GM12892 (cell line): Measurements from ENCODE around the gene SWAP70.

ENCODE experiments used
- DNase-seq: peaks from one replicate; pipeline ENCODE4 v3.0.0; 2011; ENCODE audit not compliant: insufficient read length
- FAIRE-seq: peaks from 2 replicates; lab custom pipeline; 2011; peaks lifted over from hg19 to GRCh38; lab: Jason Lieb, UNC
- POLR2A ChIP-seq: IDR thresholded peaks from 2 replicates; pipeline ENCODE4 v1.6.1; 2011; ENCODE audit warnings: low read depth, low read length, control low read depth
- POLR2AphosphoS5 ChIP-seq: IDR thresholded peaks from 2 replicates; pipeline ENCODE4 v1.6.1; 2011; ENCODE audit warnings: low read depth, low read length, control low read depth
- TAF1 ChIP-seq: IDR thresholded peaks from 2 replicates; pipeline ENCODE4 v1.6.1; 2011; ENCODE audit warnings: low read depth, mild to moderate bottlenecking, control low read depth, low read length, borderline replicate concordance

The SWAP70 gene

GRCh38 chr11:9716275-9717039, 52.6 kb downstream of the SWAP70 start:
- peak; percentile 19 for DNase-seq
- FAIRE-seq, result peak; percentile 100
- TF ChIP-seq TAF1, result no peak
- peak; percentile 64 for TF ChIP-seq POLR2AphosphoS5

- FAIRE-seq (no peak), DNase-seq (no peak)
- TF ChIP-seq POLR2AphosphoS5 (no peak), POLR2A (no peak), TAF1 (no peak)
Measured at GRCh38 chr11:9717040-9717357, 53.1 kb downstream of the SWAP70 start.

DNA sequence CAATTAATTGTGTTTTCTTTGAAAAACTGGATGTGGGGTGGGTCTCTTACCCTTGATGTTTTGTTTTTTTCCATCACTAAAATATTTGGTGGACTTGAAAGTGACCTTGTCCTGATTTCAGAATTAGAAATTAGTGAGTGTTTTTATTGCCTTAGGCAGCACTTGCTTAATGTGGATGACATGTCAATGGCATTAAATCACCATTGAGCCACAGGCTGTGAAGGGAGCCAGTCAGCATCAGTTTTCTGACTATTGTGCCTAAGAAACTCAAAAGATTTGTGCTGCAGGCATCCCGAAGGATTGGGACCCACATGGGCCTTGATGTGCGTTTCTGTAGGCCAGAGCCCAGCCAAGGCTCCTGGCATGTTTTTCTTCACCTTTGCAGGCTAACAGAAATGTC, 53.8 kb downstream of the SWAP70 start:
- TF ChIP-seq POLR2AphosphoS5, result no peak
- no peak for TF ChIP-seq TAF1
- no peak for TF ChIP-seq POLR2A
- DNase-seq, result no peak
- no peak for FAIRE-seq

GRCh38 chr11:9718147-9718546, 54.3 kb downstream of the SWAP70 start:
- DNase-seq (no peak), FAIRE-seq (peak; percentile 38)
- no peak for TF ChIP-seq POLR2AphosphoS5
- no peak for TF ChIP-seq POLR2A
- TF ChIP-seq TAF1, result no peak

- DNase-seq (no peak), FAIRE-seq (no peak)
- TF ChIP-seq TAF1 (no peak), POLR2AphosphoS5 (no peak), POLR2A (no peak)
Measured at GRCh38 chr11:9719566-9720289, 55.9 kb downstream of the SWAP70 start.

DNA sequence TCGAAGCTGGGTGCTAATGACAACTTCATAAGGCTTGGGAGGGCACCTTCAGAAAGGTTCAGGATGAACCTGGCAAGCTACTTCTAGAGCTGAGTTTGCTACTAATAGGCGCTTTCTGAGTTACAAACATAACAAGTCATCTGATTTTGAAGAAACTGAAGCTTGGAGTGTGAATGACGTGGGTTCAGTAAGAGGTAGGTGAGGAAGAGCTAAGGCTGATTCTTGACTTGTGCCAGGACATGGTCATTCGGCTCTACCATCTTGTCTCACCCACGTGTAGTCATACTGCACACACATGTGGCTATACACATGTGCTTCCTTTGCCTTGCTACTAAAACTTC, 56.4 kb downstream of the SWAP70 start:
- peak; percentile 81 for FAIRE-seq
- DNase-seq, result no peak
- TF ChIP-seq POLR2AphosphoS5 (0 out of 2 replicates have a peak, but pooled peaks have one; percentile 33), POLR2A (no peak)

DNA sequence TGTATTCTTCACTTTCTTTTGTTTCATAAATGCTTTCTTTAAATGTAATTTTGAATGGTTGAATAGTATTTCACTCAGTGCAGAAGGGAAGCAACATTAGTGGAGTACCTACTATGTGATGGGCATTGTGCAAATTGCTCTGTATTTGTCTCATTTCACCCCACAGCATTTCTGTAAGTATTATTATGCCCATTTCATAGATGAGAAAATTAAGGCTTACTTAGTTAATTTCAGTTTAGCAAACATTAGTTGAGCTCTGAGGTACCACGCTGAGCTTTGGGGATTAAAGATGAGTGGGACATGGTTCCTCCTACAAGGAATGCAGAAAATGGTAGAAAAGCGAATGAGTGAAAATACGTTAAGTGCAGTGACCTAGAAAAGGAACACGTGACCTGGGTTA, 58.1 kb downstream of the SWAP70 start:
- peak; percentile 9 for FAIRE-seq
- no peak for DNase-seq

GRCh38 chr11:9722893-9723292, 59.0 kb downstream of the SWAP70 start:
- FAIRE-seq (peak; percentile 57), DNase-seq (no peak)
- TF ChIP-seq TAF1, result no peak
- TF ChIP-seq POLR2A, result no peak
- no peak for TF ChIP-seq POLR2AphosphoS5

More for the DNA sequence above, 58.1 kb downstream of the SWAP70 start:
- TF ChIP-seq TAF1 (no peak), POLR2A (no peak), POLR2AphosphoS5 (no peak)

DNA sequence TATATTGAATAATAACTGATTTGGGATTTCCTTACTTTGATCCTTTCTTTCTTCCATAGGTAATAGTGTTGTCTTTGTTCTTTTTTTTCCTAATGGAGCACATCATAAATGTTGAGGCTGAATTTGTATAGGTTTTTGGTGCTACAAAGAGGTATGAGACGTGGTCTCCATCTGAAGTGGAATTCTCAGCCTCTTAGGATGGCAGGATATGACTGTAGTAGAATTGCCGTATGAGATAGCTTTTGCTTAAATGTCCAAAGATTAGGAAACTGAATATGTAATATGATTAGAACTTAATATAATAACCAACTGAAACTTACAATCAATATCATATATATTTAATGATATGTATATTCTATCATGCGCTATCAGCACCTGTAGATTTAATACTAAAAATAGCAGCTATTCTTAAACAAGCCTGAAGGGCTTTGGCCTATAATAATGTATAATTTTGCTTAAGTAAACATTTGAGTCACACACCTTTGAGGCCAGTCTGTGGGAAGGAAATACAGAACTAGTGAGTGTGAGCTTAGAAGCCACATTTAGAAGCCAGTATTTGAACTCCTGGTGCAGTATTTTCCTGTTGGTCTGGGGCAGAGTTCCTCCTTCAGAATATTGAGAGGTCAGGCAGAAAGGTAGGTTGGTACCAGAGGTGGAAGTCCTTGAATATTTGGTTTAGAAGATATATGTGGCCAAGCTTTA, 62.6 kb downstream of the SWAP70 start:
- no peak for DNase-seq
- peak; percentile 94 for FAIRE-seq
- TF ChIP-seq TAF1 (no peak), POLR2A (no peak), POLR2AphosphoS5 (no peak)

DNA sequence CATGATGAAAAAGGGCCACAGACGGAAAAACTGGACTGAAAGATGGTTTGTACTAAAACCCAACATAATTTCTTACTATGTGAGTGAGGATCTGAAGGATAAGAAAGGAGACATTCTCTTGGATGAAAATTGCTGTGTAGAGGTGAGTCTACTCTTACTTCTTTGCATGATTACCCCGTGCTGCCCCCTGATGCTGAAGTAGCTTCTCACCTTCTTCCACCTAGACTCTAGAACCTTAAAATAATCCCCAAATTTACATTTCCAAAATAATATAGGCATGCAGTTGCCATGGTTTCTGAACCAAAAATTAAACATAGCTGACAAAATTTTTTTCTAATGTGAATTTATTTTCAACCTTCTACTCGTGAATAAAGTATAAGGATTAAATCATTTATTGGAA, 64.2 kb downstream of the SWAP70 start:
- DNase-seq, result no peak
- peak; percentile 57 for FAIRE-seq
- TF ChIP-seq POLR2A (no peak), TAF1 (no peak), POLR2AphosphoS5 (no peak)

GRCh38 chr11:9731256-9731655, 67.4 kb downstream of the SWAP70 start:
- TF ChIP-seq POLR2AphosphoS5, result no peak
- TF ChIP-seq POLR2A, result no peak
- no peak for TF ChIP-seq TAF1
- DNase-seq, result no peak
- no peak for FAIRE-seq

GRCh38 chr11:9732453-9732852, 68.6 kb downstream of the SWAP70 start:
- TF ChIP-seq POLR2AphosphoS5 (no peak), TAF1 (no peak), POLR2A (no peak)
- FAIRE-seq (no peak), DNase-seq (no peak)

DNA sequence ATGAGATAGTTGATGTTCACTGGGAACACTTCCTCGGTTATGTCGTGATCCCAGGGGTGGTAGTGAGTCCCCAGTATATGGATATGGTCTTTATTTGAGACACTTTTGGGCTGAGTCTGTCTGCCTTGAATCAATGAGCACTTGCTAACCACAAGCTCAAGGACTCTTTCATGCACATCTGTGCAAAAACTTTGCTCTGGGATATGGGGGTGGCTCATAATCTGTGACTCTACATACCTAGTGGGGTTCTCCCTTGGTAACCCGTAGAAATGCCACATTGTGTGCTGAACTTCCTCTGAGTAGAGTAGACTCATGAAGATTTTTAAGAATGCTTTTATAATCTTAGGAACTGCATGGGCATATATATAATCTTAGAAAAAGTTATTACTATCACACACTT, 69.3 kb downstream of the SWAP70 start:
- TF ChIP-seq TAF1, result no peak
- no peak for TF ChIP-seq POLR2AphosphoS5
- no peak for TF ChIP-seq POLR2A
- no peak for FAIRE-seq
- no peak for DNase-seq
